HG03457 (cell line): ENCODE measurements around the gene EXOC4.
"Not testable (repeated sequence)": the region's sequence is repeated elsewhere in the genome, so short reads cannot be mapped to it uniquely, and the experiment has no call there.

Source experiments
- ATAC-seq: cut with Tn5 transposase; IDR thresholded peaks from one replicate; pipeline ENCODE4 v1.9.1; 2021; ENCODE audit warnings: moderate number of reproducible peaks; ENCODE audit not compliant: unreplicated experiment

Gene EXOC4

GRCh38 chr7:133252858-133253518, at the start of gene EXOC4:
TSS of gene EXOC4 (plus strand) at chr7:133253078.
- ATAC-seq = peak; percentile 95

GRCh38 chr7:133203490-133203889, 49.4 kb upstream of the EXOC4 start:
- no peak for ATAC-seq

GRCh38 chr7:133207687-133208086, 45.2 kb upstream of the EXOC4 start:
- ATAC-seq = no peak

DNA sequence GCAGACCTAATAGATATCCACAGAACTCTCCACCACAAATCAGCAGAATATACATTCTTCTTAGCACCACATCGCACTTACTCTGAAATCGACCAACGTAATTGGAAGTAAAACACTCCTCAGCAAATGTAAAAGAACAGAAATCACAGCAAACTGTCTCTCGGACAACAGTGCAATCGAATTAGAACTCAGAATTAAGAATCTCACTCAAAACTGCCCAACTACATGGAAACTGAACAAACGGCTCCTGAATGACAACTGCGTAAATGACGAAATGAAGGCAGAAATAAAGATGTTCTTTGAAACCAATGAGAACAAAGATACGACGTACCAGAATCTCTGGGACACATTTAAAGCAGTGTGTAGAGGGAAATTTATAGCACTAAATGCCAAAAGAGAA, 42.1 kb upstream of the EXOC4 start:
- ATAC-seq = not testable (repeated sequence)

DNA sequence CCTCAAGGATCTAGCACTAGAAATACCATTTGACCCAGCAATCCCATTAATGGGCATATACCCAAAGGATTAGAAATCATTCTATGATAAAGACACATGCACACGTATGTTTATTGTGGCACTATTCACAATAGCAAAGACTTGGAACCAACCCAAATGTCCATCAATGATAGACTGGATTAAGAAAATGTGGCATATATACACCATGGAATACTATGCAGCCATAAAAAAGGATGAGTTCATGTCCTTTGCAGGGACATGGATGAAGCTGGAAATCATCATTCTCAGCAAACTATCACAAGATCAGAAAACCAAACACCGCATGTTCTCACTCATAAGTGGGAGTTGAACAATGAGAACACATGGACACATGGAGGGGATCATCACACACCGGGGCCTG, 39.1 kb upstream of the EXOC4 start:
- not testable (repeated sequence) for ATAC-seq

GRCh38 chr7:133217773-133218172, 35.1 kb upstream of the EXOC4 start:
- no peak for ATAC-seq

DNA sequence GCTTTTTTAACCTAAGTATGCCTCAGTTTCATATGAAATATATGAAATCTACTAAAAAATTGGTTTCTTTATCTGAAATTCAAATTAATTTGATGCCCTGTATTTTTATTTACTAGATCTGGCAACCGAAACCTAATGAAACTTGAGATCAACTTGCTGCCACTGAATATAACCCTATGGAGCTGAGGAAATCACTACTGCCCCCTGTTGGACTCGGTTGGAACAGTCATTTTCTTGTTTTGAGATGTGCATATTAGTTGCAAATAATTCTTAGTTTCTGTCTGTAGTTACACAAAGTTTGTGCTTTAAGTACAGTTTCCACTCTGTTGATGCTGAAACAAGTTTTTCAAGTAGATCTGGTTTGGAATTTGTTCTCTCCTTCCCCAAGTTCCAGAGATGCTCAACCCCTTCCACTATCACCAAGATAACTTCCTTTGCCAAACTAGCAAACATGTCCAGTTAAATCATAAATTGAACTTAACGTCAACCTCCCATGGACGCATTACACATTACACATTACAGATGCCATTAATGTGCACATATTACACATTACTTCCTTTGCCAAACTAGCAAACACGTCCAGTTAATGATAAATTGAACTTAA, 22.2 kb upstream of the EXOC4 start:
- no peak for ATAC-seq

DNA sequence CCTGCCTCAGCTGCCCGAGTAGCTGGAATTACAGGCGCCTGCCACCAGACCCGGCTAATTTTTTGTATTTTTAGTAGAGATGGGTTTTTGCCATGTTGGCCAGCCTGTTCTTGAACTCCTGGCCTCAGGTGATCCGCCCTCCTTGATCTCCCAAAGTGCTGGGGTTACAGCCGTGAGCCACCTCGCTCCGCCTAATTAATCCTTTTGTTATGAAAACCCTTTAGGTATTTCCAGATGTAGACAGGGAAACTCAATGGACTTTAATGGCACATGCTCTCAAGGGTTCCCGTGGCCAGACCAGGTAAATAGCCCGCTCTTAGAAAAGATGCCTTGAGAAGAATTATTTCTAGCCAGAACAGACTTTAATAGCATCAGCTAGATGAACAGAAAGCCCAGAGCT, 19.7 kb upstream of the EXOC4 start:
- ATAC-seq = no peak

- no peak for ATAC-seq
Observed at GRCh38 chr7:133234961-133235875, 17.7 kb upstream of the EXOC4 start.

DNA sequence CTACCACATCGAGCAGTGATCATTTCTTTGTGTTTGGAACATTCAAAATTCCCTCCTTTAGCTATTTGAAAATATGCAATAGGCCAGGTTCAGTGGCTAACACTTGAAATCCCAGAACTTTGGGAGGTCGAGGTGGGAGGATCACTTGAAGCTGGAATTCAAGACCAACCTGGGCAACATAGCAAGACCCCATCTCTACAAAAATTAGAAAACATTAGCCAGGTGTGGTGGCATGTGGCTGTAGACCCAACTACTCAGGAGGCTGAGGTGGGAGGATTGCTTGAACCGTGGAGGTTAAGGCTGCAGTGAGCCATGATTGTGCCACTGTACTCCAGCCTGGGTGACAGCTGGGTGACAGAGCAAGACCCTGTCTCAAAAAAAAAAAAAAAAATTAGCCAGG, 15.3 kb upstream of the EXOC4 start:
- no peak for ATAC-seq

DNA sequence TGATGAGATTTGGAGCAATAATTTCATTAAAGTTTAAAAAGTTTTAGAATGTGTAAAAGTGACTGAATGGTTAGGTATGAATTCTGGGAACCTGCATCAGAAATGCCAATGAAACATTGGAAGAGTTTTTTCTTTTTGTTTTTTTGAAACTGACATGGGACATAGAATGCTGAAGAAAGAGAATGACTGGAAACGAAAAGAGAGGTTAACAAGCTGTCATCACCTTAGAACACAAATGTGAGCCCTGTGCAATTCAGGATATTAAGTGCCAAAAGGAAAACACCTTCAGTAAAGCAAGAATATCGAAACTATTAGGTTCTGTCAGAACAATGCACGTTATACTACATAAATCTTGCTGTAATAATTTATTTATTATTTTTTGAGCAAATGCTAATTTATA, 12.6 kb upstream of the EXOC4 start:
- no peak for ATAC-seq

- no peak for ATAC-seq
Observed at GRCh38 chr7:133246558-133246957, 6.3 kb upstream of the EXOC4 start.

DNA sequence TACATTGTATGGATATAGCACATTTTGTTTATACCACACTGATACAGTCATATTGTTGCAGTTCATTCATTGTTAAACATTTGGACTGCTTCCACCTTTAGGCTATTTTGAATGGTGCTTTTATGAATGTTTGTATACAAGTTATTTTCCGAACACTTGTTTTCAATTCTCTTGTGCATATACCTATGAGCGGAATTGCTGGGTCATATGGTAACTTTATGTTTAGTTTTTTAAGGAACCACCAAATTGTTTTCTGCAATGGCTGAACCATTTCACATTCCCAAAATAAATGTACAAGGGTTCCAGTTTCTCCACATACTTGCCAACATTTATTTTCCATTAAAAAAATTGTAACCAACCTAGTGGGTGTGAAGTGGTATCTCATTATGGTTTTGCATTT, 4.0 kb upstream of the EXOC4 start:
- no peak for ATAC-seq

DNA sequence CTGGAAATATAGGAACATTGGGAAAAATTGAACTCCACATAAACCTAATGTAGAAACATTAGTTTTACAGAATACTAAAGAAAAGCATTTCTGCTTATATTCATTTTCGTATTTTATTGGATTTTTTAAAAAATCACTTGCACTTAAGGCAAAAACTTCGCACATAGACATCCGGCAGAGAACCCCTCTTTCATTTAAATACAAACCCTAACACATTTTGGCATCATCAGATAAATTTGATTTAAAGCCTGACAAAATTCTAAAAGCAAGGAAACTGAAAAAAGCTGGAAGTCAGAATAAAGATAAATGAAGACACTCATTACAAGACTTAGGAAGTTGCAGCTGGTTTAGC, 396 bp upstream of the EXOC4 start:
- no peak for ATAC-seq

DNA sequence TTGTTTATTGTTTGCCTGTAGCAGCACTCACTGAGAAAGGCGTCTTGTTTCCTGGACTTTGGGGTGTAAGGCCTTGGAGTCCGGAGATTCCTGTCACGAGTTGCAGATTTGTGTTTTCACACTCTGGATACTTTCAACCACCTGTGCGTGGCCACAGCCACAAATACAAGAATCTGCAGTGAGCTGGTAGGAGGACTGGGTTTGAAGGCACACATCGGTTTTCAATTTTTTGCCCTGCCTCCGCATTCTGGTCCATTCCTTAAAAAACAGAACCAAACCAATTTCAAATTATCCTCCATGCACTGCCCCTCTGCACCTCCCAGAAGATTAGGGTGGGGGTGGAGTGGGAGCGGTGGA, 619 bp downstream of the EXOC4 start:
- no peak for ATAC-seq

DNA sequence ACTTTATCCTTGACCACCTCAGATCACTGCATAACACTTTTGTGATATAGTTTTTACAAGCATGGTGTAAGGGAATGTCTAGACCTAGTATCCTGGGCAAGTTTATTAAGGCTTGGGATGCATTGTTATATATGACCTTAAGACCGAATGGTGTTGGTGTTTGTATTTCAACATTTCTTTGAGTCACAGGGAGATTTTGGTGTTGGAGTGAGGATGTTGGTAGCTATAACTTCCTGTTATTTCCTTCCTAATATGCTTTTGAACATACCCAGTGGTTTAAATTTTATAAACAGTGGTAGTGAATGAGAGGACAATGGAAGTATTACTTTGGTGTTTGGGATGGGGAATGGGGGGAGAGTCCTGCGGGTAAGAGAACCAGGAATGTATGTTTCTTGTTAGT, 2.6 kb downstream of the EXOC4 start:
- ATAC-seq = no peak

GRCh38 chr7:133258174-133258573, 5.3 kb downstream of the EXOC4 start:
- no peak for ATAC-seq

GRCh38 chr7:133265821-133266220, 12.9 kb downstream of the EXOC4 start:
- no peak for ATAC-seq

DNA sequence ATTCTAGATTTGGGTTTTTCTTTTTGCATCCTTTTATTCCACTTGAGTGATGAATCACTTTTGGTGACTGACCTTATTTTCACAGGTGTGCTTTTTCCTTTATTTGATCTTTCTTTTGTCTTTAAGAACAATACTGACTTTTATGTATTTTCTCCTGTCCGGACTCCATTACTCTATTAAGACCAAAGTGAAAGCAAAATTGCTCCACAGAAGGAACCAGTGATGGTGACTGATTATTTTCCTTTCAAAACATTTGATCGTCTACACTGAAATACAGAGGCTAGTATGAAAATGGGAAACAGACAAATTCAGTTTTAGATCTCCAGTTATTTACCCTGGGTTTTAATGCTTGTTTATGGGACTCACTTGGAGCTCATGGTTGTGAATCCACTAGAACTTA, 15.5 kb downstream of the EXOC4 start:
- no peak for ATAC-seq

DNA sequence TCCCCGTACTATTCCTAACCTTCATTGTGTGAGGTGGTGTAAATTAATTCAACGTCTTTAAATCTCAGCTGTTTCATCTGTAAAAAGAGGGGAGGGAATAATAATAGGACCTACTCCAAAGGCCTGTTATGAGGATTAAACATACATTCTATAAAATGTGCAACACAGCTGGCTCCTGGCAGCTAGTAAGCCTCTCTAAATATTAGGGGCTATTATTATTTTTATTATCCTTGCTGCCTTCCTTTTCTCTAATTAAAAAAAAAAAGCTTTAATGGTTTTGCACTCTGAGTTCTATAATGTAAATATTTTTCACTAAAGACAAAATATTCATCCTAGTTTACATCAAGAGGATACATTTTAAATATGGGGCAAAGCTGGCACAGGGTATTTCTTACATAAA, 19.5 kb downstream of the EXOC4 start:
- ATAC-seq = no peak

GRCh38 chr7:133273227-133273626, 20.3 kb downstream of the EXOC4 start:
- no peak for ATAC-seq

GRCh38 chr7:133274265-133274664, 21.4 kb downstream of the EXOC4 start:
- no peak for ATAC-seq
